Astrocyte (in vitro differentiated cells and primary cell): Measurements from ENCODE around the gene HNRNPD. TPM values are rescaled to one million over a fixed set of nuclear protein-coding genes. Genes with fewer than 3 reads are reported as not detected.

Source experiments
- DNase-seq: peaks from one replicate; pipeline ENCODE4 v3.0.0-alpha.2; 2010; ENCODE audit warnings: low read depth
- FAIRE-seq: peaks from 2 replicates; lab custom pipeline; 2011; peaks lifted over from hg19 to GRCh38; lab: Jason Lieb, UNC
- H2AFZ ChIP-seq: 2 replicates; pipeline ENCODE4 v1.6.0; 2012; ENCODE audit warnings: low read depth, low read length, inconsistent platforms
- H3K27ac ChIP-seq: 2 replicates; pipeline ENCODE4 v1.5.1; 2011; ENCODE audit warnings: low read depth, low read length, inconsistent platforms
- H3K27me3 ChIP-seq: 2 replicates; pipeline ENCODE4 v1.6.0; 2011; ENCODE audit warnings: low read length, inconsistent platforms; ENCODE audit not compliant: insufficient read depth
- H3K36me3 ChIP-seq: 2 replicates; pipeline ENCODE4 v1.5.1; 2011; ENCODE audit warnings: low read length, inconsistent platforms; ENCODE audit not compliant: insufficient read depth
- H3K4me1 ChIP-seq: 2 replicates; pipeline ENCODE4 v1.5.1; 2011; ENCODE audit warnings: low read length, inconsistent platforms; ENCODE audit not compliant: insufficient read depth
- H3K4me2 ChIP-seq: 2 replicates; pipeline ENCODE4 v1.6.0; 2012; ENCODE audit warnings: low read length, inconsistent platforms
- H3K4me3 ChIP-seq: 2 replicates; pipeline ENCODE4 v1.5.1; 2011; ENCODE audit warnings: low read depth, mild to moderate bottlenecking, low read length, inconsistent platforms; ENCODE audit not compliant: insufficient read depth
- H3K79me2 ChIP-seq: 2 replicates; pipeline ENCODE4 v1.6.0; 2012; ENCODE audit warnings: mild to moderate bottlenecking, low read length, inconsistent platforms; ENCODE audit not compliant: insufficient read depth
- H3K9ac ChIP-seq: 2 replicates; pipeline ENCODE4 v1.6.0; 2012; ENCODE audit warnings: mild to moderate bottlenecking, low read length, inconsistent platforms
- H3K9me3 ChIP-seq: 2 replicates; pipeline ENCODE4 v1.5.1; 2012; ENCODE audit warnings: low read depth, mild to moderate bottlenecking, low read length, inconsistent platforms; ENCODE audit not compliant: insufficient read depth
- H4K20me1 ChIP-seq: 2 replicates; pipeline ENCODE4 v1.6.0; 2012; ENCODE audit warnings: low read length, inconsistent platforms; ENCODE audit not compliant: insufficient read depth
- H3K27ac Mint-ChIP-seq: one replicate; pipeline ENCODE4 v1.8.0; 2021; ENCODE audit warnings: mild to moderate bottlenecking, mixed read lengths; ENCODE audit not compliant: unreplicated experiment
- H3K27me3 Mint-ChIP-seq: one replicate; pipeline ENCODE4 v1.8.0; 2021; ENCODE audit warnings: low read depth, mixed read lengths; ENCODE audit not compliant: unreplicated experiment
- H3K36me3 Mint-ChIP-seq: one replicate; pipeline ENCODE4 v1.8.0; 2021; ENCODE audit warnings: low read depth, mixed read lengths; ENCODE audit not compliant: unreplicated experiment
- H3K4me1 Mint-ChIP-seq: one replicate; pipeline ENCODE4 v1.8.0; 2021; ENCODE audit warnings: low read depth, mixed read lengths; ENCODE audit not compliant: unreplicated experiment
- H3K4me3 Mint-ChIP-seq: one replicate; pipeline ENCODE4 v1.8.0; 2021; ENCODE audit warnings: mild to moderate bottlenecking, moderate library complexity, mixed read lengths; ENCODE audit not compliant: unreplicated experiment
- H3K9me3 Mint-ChIP-seq: one replicate; pipeline ENCODE4 v1.8.0; 2021; ENCODE audit warnings: mild to moderate bottlenecking, mixed read lengths; ENCODE audit not compliant: unreplicated experiment
- EZH2 ChIP-seq: IDR thresholded peaks from 2 replicates; pipeline ENCODE4 v1.6.1; 2012; ENCODE audit warnings: mild to moderate bottlenecking, low read length, inconsistent platforms; ENCODE audit not compliant: insufficient read depth
- total RNA-seq: library from RNA; stranded (reverse); gene quantifications from 2 replicates; pipeline ENCODE4 v1.2.1, GENCODE V29; 2021
- TF ChIP-seq, protein P1 (sequence below): IDR thresholded peaks from 2 replicates; pipeline ENCODE4 v1.5.1; 2011; ENCODE audit warnings: low read depth, mild to moderate bottlenecking, inconsistent platforms, low read length, moderate library complexity; ENCODE audit not compliant: insufficient read depth

The HNRNPD gene
- total RNA-seq, 1 donor from 2014 or later: 162 TPM

GRCh38 chr4:82362565-82362964, 11.2 kb downstream of the HNRNPD start:
- H3K27ac Mint-ChIP-seq: no peak overlapping the region
- H3K9me3 Mint-ChIP-seq: peaks cover 2% of the 10 kb centered on the region
- no peak overlapping the region for H3K9ac ChIP-seq
- peaks cover 16% of the 10 kb centered on the region for H3K36me3 ChIP-seq
- peaks cover 100% of the 10 kb centered on the region for H3K79me2 ChIP-seq
- H4K20me1 ChIP-seq: peaks cover 94% of the 10 kb centered on the region
- H3K4me3 Mint-ChIP-seq: no peak overlapping the region
- H3K4me1 Mint-ChIP-seq: peaks cover 33% of the 10 kb centered on the region
- peaks cover 4% of the 10 kb centered on the region for H3K36me3 Mint-ChIP-seq
- H3K9me3 ChIP-seq: no peaks in the 10 kb centered on the region
- FAIRE-seq (no peak), DNase-seq (no peak)
- no peaks in the 10 kb centered on the region for H3K27me3 Mint-ChIP-seq
- TF ChIP-seq, protein P1, sequence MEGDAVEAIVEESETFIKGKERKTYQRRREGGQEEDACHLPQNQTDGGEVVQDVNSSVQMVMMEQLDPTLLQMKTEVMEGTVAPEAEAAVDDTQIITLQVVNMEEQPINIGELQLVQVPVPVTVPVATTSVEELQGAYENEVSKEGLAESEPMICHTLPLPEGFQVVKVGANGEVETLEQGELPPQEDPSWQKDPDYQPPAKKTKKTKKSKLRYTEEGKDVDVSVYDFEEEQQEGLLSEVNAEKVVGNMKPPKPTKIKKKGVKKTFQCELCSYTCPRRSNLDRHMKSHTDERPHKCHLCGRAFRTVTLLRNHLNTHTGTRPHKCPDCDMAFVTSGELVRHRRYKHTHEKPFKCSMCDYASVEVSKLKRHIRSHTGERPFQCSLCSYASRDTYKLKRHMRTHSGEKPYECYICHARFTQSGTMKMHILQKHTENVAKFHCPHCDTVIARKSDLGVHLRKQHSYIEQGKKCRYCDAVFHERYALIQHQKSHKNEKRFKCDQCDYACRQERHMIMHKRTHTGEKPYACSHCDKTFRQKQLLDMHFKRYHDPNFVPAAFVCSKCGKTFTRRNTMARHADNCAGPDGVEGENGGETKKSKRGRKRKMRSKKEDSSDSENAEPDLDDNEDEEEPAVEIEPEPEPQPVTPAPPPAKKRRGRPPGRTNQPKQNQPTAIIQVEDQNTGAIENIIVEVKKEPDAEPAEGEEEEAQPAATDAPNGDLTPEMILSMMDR: no peak
- TF ChIP-seq EZH2: no peak
- no peak overlapping the region for H3K27ac ChIP-seq
- no peaks in the 10 kb centered on the region for H3K27me3 ChIP-seq
- peak overlapping the region; percentile 32 for H3K4me2 ChIP-seq
- no peak overlapping the region for H3K4me3 ChIP-seq
- peaks cover 4% of the 10 kb centered on the region for H3K4me1 ChIP-seq
- no peak overlapping the region for H2AFZ ChIP-seq

DNA sequence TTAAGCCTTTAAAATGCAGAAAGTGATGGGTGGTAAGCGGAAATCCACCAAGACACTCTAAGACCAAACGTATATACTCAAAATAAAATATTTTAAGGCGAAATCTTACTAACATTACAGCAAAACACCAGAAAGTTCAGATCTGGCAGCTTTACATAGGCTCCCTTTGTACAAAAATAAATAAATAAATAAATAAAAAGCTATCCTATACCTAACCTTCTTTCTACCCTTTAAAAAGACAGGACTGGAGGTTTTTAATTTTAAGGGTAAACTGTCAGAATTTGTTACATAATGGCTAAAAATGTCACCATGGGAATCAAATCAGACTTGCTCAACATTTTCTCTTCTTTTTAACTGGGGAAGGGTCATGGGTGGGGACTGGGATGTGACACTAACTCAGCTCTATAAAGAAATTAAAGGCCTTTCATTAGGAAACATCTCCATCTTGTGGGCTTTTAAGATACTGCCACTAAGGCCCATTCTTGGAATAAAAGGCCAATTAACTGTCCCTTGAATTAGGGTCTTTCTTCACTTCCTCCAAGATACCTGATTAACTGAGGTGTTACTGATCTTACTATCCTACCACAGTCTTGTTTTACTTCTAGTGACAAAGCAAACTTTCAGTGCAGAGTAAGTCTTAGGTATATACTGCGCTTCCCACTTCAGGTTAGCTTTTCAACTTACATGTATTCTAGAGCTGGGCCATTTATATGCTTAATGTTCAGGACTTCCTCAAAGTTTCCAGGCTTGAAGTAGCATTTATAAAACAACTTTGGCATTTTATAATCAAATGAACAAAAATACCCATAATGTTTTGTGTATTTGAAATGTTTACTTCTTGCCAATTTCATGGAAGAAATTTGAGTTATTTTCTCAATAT, 13.3 kb downstream of the HNRNPD start:
- H3K27ac Mint-ChIP-seq: no peak overlapping the region
- FAIRE-seq: no peak

More for the DNA sequence above, 13.3 kb downstream of the HNRNPD start:
- Histone ChIP-seq H4K20me1 (peaks cover 89% of the 10 kb centered on the region), H3K36me3 (peaks cover 34% of the 10 kb centered on the region), H3K9ac (no peak overlapping the region), H3K4me1 (peaks cover 4% of the 10 kb centered on the region), H2AFZ (no peak overlapping the region), H3K4me3 (no peak overlapping the region), H3K4me2 (no peak overlapping the region), H3K27me3 (no peaks in the 10 kb centered on the region), H3K9me3 (no peaks in the 10 kb centered on the region), H3K27ac (no peak overlapping the region), H3K79me2 (peaks cover 100% of the 10 kb centered on the region)
- H3K4me3 Mint-ChIP-seq: no peak overlapping the region
- no peaks in the 10 kb centered on the region for H3K27me3 Mint-ChIP-seq
- peak; percentile 14 for DNase-seq
- TF ChIP-seq, protein P1: peak; percentile 71
- TF ChIP-seq EZH2: no peak
- H3K36me3 Mint-ChIP-seq: peaks cover 15% of the 10 kb centered on the region
- H3K4me1 Mint-ChIP-seq: peaks cover 28% of the 10 kb centered on the region
- H3K9me3 Mint-ChIP-seq: peaks cover 2% of the 10 kb centered on the region
